ENCODE results near the gene ATL1. TPM values are rescaled to one million over a fixed set of nuclear protein-coding genes. Genes with fewer than 3 reads are reported as not detected.

Gene ATL1
- total RNA-seq, 2 donors from 2014 or later = 1.6 to 5.2 TPM

- no peak for DNase-seq
- no peak for ATAC-seq
- no peak overlapping the region for H3K27ac Mint-ChIP-seq
- H3K36me3 Mint-ChIP-seq (ENCODE audit: low read depth) = no peaks in the 10 kb centered on the region
- H3K4me3 Mint-ChIP-seq = no peak overlapping the region
- H3K9me3 ChIP-seq (ENCODE audit: control insufficient read depth, low read length, poor library complexity, severe bottlenecking) = no peaks in the 10 kb centered on the region
- no peaks in the 10 kb centered on the region for H3K27me3 Mint-ChIP-seq
- peaks cover 5% of the 10 kb centered on the region for H3K4me1 Mint-ChIP-seq
These were observed 39.9 kb downstream of the ATL1 start for GRCh38 chr14:50599700-50600444.

GRCh38 chr14:50600849-50601248, 40.9 kb downstream of the ATL1 start:
- Mint-ChIP-seq H3K36me3 (ENCODE audit: low read depth) (no peaks in the 10 kb centered on the region), H3K4me3 (no peak overlapping the region)
- ATAC-seq = no peak

GRCh38 chr14:50601394-50601793, 41.4 kb downstream of the ATL1 start:
- Mint-ChIP-seq H3K36me3 (ENCODE audit: low read depth) (no peaks in the 10 kb centered on the region), H3K27ac (no peak overlapping the region), H3K4me3 (no peak overlapping the region), H3K27me3 (peaks cover 4% of the 10 kb centered on the region), H3K4me1 (peaks cover 5% of the 10 kb centered on the region)
- ATAC-seq (no peak), DNase-seq (no peak)
- no peaks in the 10 kb centered on the region for H3K9me3 ChIP-seq (ENCODE audit: control insufficient read depth, low read length, poor library complexity, severe bottlenecking)

More at GRCh38 chr14:50600849-50601248, 40.9 kb downstream of the ATL1 start:
- peaks cover 3% of the 10 kb centered on the region for H3K27me3 Mint-ChIP-seq
- peaks cover 5% of the 10 kb centered on the region for H3K4me1 Mint-ChIP-seq
- no peak overlapping the region for H3K27ac Mint-ChIP-seq
- no peaks in the 10 kb centered on the region for H3K9me3 ChIP-seq (ENCODE audit: control insufficient read depth, low read length, poor library complexity, severe bottlenecking)
- DNase-seq = no peak

GRCh38 chr14:50602035-50602434, 42.1 kb downstream of the ATL1 start:
- Mint-ChIP-seq H3K27me3 (peaks cover 4% of the 10 kb centered on the region), H3K4me1 (peaks cover 5% of the 10 kb centered on the region), H3K36me3 (ENCODE audit: low read depth) (peaks cover 2% of the 10 kb centered on the region), H3K27ac (no peak overlapping the region), H3K4me3 (no peak overlapping the region)
- no peaks in the 10 kb centered on the region for H3K9me3 ChIP-seq (ENCODE audit: control insufficient read depth, low read length, poor library complexity, severe bottlenecking)
- no peak for DNase-seq
- ATAC-seq = no peak

- Mint-ChIP-seq H3K27ac (no peak overlapping the region), H3K4me3 (no peak overlapping the region), H3K36me3 (ENCODE audit: low read depth) (peaks cover 2% of the 10 kb centered on the region), H3K4me1 (peaks cover 5% of the 10 kb centered on the region), H3K27me3 (peaks cover 4% of the 10 kb centered on the region)
- DNase-seq = no peak
- ATAC-seq = no peak
- H3K9me3 ChIP-seq (ENCODE audit: control insufficient read depth, low read length, poor library complexity, severe bottlenecking) = no peaks in the 10 kb centered on the region
These were observed 43.6 kb downstream of the ATL1 start for GRCh38 chr14:50603565-50603964.

- Mint-ChIP-seq H3K27me3 (peaks cover 5% of the 10 kb centered on the region), H3K4me3 (no peak overlapping the region), H3K27ac (no peak overlapping the region), H3K4me1 (no peaks in the 10 kb centered on the region), H3K36me3 (ENCODE audit: low read depth) (peaks cover 2% of the 10 kb centered on the region)
- ATAC-seq (no peak), DNase-seq (no peak)
- no peaks in the 10 kb centered on the region for H3K9me3 ChIP-seq (ENCODE audit: control insufficient read depth, low read length, poor library complexity, severe bottlenecking)
These were observed 45.8 kb downstream of the ATL1 start for GRCh38 chr14:50605766-50606165.

- H3K36me3 Mint-ChIP-seq (ENCODE audit: low read depth) = peaks cover 2% of the 10 kb centered on the region
- H3K27ac Mint-ChIP-seq = no peak overlapping the region
- peaks cover 11% of the 10 kb centered on the region for H3K27me3 Mint-ChIP-seq
- DNase-seq (no peak), ATAC-seq (no peak)
- H3K4me3 Mint-ChIP-seq = no peak overlapping the region
- no peaks in the 10 kb centered on the region for H3K4me1 Mint-ChIP-seq
- H3K9me3 ChIP-seq (ENCODE audit: control insufficient read depth, low read length, poor library complexity, severe bottlenecking) = no peaks in the 10 kb centered on the region
These were observed 46.5 kb downstream of the ATL1 start for GRCh38 chr14:50606468-50606867.

GRCh38 chr14:50607181-50607580, 47.2 kb downstream of the ATL1 start:
- no peak for ATAC-seq
- Mint-ChIP-seq H3K4me3 (no peak overlapping the region), H3K27ac (no peak overlapping the region), H3K36me3 (ENCODE audit: low read depth) (peaks cover 2% of the 10 kb centered on the region), H3K4me1 (no peaks in the 10 kb centered on the region), H3K27me3 (peaks cover 15% of the 10 kb centered on the region)
- H3K9me3 ChIP-seq (ENCODE audit: control insufficient read depth, low read length, poor library complexity, severe bottlenecking) = no peaks in the 10 kb centered on the region
- no peak for DNase-seq

- H3K27ac Mint-ChIP-seq = no peak overlapping the region
- H3K9me3 ChIP-seq (ENCODE audit: control insufficient read depth, low read length, poor library complexity, severe bottlenecking) = no peaks in the 10 kb centered on the region
- DNase-seq (no peak), ATAC-seq (no peak)
- peaks cover 2% of the 10 kb centered on the region for H3K36me3 Mint-ChIP-seq (ENCODE audit: low read depth)
- no peak overlapping the region for H3K4me3 Mint-ChIP-seq
- no peaks in the 10 kb centered on the region for H3K4me1 Mint-ChIP-seq
- peaks cover 15% of the 10 kb centered on the region for H3K27me3 Mint-ChIP-seq
These were observed 47.8 kb downstream of the ATL1 start for GRCh38 chr14:50607761-50608160.

GRCh38 chr14:50608302-50608851, 48.4 kb downstream of the ATL1 start:
- Mint-ChIP-seq H3K36me3 (ENCODE audit: low read depth) (peaks cover 2% of the 10 kb centered on the region), H3K4me3 (no peak overlapping the region), H3K4me1 (no peaks in the 10 kb centered on the region), H3K27ac (no peak overlapping the region), H3K27me3 (peaks cover 15% of the 10 kb centered on the region)
- no peaks in the 10 kb centered on the region for H3K9me3 ChIP-seq (ENCODE audit: control insufficient read depth, low read length, poor library complexity, severe bottlenecking)
- ATAC-seq (no peak), DNase-seq (no peak)

- H3K27ac Mint-ChIP-seq = no peak overlapping the region
- H3K36me3 Mint-ChIP-seq (ENCODE audit: low read depth) = peaks cover 2% of the 10 kb centered on the region
- ATAC-seq (no peak), DNase-seq (no peak)
- H3K4me1 Mint-ChIP-seq = no peaks in the 10 kb centered on the region
- H3K9me3 ChIP-seq (ENCODE audit: control insufficient read depth, low read length, poor library complexity, severe bottlenecking) = no peaks in the 10 kb centered on the region
- peaks cover 15% of the 10 kb centered on the region for H3K27me3 Mint-ChIP-seq
- no peak overlapping the region for H3K4me3 Mint-ChIP-seq
These were observed 50.5 kb downstream of the ATL1 start for GRCh38 chr14:50610465-50610864.

- Mint-ChIP-seq H3K4me3 (no peak overlapping the region), H3K4me1 (no peaks in the 10 kb centered on the region), H3K36me3 (ENCODE audit: low read depth) (peaks cover 2% of the 10 kb centered on the region), H3K27me3 (peaks cover 11% of the 10 kb centered on the region), H3K27ac (no peak overlapping the region)
- DNase-seq = no peak
- H3K9me3 ChIP-seq (ENCODE audit: control insufficient read depth, low read length, poor library complexity, severe bottlenecking) = no peaks in the 10 kb centered on the region
- ATAC-seq = no peak
These were observed 52.9 kb downstream of the ATL1 start for GRCh38 chr14:50612806-50613205.

GRCh38 chr14:50615056-50615455, 55.1 kb downstream of the ATL1 start:
- Mint-ChIP-seq H3K4me3 (no peak overlapping the region), H3K27ac (no peak overlapping the region), H3K36me3 (ENCODE audit: low read depth) (peaks cover 2% of the 10 kb centered on the region), H3K27me3 (peaks cover 11% of the 10 kb centered on the region), H3K4me1 (no peaks in the 10 kb centered on the region)
- ATAC-seq (no peak), DNase-seq (no peak)
- no peaks in the 10 kb centered on the region for H3K9me3 ChIP-seq (ENCODE audit: control insufficient read depth, low read length, poor library complexity, severe bottlenecking)

- Mint-ChIP-seq H3K27ac (no peak overlapping the region), H3K4me1 (no peaks in the 10 kb centered on the region), H3K4me3 (no peak overlapping the region), H3K36me3 (ENCODE audit: low read depth) (peaks cover 3% of the 10 kb centered on the region), H3K27me3 (peaks cover 11% of the 10 kb centered on the region)
- no peaks in the 10 kb centered on the region for H3K9me3 ChIP-seq (ENCODE audit: control insufficient read depth, low read length, poor library complexity, severe bottlenecking)
- DNase-seq (no peak), ATAC-seq (no peak)
These were observed 55.6 kb downstream of the ATL1 start for GRCh38 chr14:50615552-50615951.
